Measurements from ENCODE around the gene MYT1.

DNA sequence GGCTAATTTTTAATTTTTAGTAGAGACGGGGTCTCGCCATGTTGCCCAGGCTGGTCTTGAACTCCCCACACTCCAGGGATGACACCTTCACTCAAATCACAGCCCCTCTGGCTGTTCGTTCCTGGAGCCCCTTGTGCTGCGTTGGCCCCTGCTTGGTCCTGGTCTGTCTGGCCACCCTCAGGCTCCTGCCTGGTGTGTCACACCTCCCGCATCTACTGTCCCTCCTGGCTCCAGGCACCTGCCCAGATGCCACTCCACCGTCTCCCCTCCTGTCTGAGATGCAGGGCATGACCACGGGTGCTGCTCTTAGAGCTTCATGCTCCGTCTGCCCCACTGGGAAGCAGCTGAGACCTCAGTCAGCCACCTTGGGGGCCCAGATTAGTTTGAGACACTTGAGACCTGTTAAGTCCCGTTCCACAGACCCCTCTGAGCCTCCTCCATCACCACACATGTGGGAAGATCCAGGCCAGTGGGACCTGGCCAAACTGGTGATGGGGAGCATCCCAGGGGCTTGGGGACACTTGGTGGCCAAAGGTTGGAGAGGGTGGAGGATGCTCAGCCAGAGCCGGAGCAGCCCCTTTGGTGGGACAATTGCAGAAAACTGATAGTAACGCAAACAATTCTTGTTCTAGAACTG is 35.0 kb upstream of the MYT1 start:
- TF ChIP-seq, protein P1, sequence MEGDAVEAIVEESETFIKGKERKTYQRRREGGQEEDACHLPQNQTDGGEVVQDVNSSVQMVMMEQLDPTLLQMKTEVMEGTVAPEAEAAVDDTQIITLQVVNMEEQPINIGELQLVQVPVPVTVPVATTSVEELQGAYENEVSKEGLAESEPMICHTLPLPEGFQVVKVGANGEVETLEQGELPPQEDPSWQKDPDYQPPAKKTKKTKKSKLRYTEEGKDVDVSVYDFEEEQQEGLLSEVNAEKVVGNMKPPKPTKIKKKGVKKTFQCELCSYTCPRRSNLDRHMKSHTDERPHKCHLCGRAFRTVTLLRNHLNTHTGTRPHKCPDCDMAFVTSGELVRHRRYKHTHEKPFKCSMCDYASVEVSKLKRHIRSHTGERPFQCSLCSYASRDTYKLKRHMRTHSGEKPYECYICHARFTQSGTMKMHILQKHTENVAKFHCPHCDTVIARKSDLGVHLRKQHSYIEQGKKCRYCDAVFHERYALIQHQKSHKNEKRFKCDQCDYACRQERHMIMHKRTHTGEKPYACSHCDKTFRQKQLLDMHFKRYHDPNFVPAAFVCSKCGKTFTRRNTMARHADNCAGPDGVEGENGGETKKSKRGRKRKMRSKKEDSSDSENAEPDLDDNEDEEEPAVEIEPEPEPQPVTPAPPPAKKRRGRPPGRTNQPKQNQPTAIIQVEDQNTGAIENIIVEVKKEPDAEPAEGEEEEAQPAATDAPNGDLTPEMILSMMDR (IDR thresholded peaks at IDR 0.05) = no peak
- TF ChIP-seq POLR2A (IDR thresholded peaks at IDR 0.05) = no peak

Measured in uterus (tissue), 2 donors.